ENCODE measurements around the gene SERGEF. TPM values are rescaled to one million over a fixed set of nuclear protein-coding genes. Genes with fewer than 3 reads are reported as not detected.

The SERGEF gene
- total and polyA plus RNA-seq, 7 donors = 11.1 to 33.1 (median 26.0) TPM

- DNase-seq = no peak
- no peak overlapping the region for H3K27ac ChIP-seq
- no peak overlapping the region for H3K4me3 ChIP-seq
- no peaks in the 10 kb centered on the region for H3K27me3 ChIP-seq (ENCODE audit: insufficient read depth in 3 of 3, low read length in 2 of 3)
- no peaks in the 10 kb centered on the region for H3K4me1 ChIP-seq
- TF ChIP-seq CTCF (IDR thresholded peaks at IDR 0.05) = no peak
- no peak for ATAC-seq
- intact Hi-C loops (cut with DNase I) = no loop called here
- H3K9me3 ChIP-seq = no peaks in the 10 kb centered on the region
- WGBS, 3 donors = 88 to 93% (median 91%) methylated on average over 6 of the region's 6 CpGs
- peaks cover 0 to 4% of the 10 kb centered on the region in 2 donors for H3K36me3 ChIP-seq (ENCODE audit: insufficient read depth in 1 of 2, low read depth in 1 of 2)
Measured at GRCh38 chr11:17948296-17948695, 64.6 kb downstream of the SERGEF start.

- no peaks in the 10 kb centered on the region for H3K27me3 ChIP-seq (ENCODE audit: insufficient read depth in 3 of 3, low read length in 2 of 3)
- DNase-seq (peak in 1 of 2 donors; percentile 59), ATAC-seq (peak; percentile 28 to 85 (median 75))
- peaks cover 10% of the 10 kb centered on the region for H3K4me1 ChIP-seq
- no peaks in the 10 kb centered on the region for H3K36me3 ChIP-seq (ENCODE audit: insufficient read depth in 1 of 2, low read depth in 1 of 2)
- no peak overlapping the region for H3K27ac ChIP-seq
- no peaks in the 10 kb centered on the region for H3K9me3 ChIP-seq
- intact Hi-C loops (cut with DNase I) = no loop called here
- H3K4me3 ChIP-seq = no peak overlapping the region
- WGBS, 3 donors = 15 to 30% (median 15%) methylated on average over 1 of the region's 1 CpG
- no peak for TF ChIP-seq CTCF (IDR thresholded peaks at IDR 0.05)
Measured at GRCh38 chr11:17939542-17939941, 73.3 kb downstream of the SERGEF start.

- ATAC-seq (no peak), DNase-seq (no peak)
- H3K27me3 ChIP-seq (ENCODE audit: insufficient read depth in 3 of 3, low read length in 2 of 3) = no peaks in the 10 kb centered on the region
- H3K27ac ChIP-seq = no peak overlapping the region
- no peaks in the 10 kb centered on the region for H3K9me3 ChIP-seq
- peaks cover 10% of the 10 kb centered on the region for H3K4me1 ChIP-seq
- H3K36me3 ChIP-seq (ENCODE audit: insufficient read depth in 1 of 2, low read depth in 1 of 2) = no peaks in the 10 kb centered on the region
- 45 to 100% (median 81%) methylated on average over 1 of the region's 1 CpG for WGBS, 3 donors
- intact Hi-C loops (cut with DNase I) = no loop called here
- H3K4me3 ChIP-seq = no peak overlapping the region
- no peak for TF ChIP-seq CTCF (IDR thresholded peaks at IDR 0.05)
Measured at GRCh38 chr11:17936790-17937189, 76.1 kb downstream of the SERGEF start.

- H3K27me3 ChIP-seq (ENCODE audit: insufficient read depth in 3 of 3, low read length in 2 of 3) = no peaks in the 10 kb centered on the region
- intact Hi-C loops (cut with DNase I) = no loop called here
- H3K4me1 ChIP-seq = no peaks in the 10 kb centered on the region
- WGBS, 3 donors = 26 to 71% (median 41%) methylated on average over 1 of the region's 1 CpG
- no peak for ATAC-seq
- no peak for DNase-seq
- H3K36me3 ChIP-seq (ENCODE audit: insufficient read depth in 1 of 2, low read depth in 1 of 2) = no peaks in the 10 kb centered on the region
- no peak overlapping the region for H3K4me3 ChIP-seq
- TF ChIP-seq CTCF (IDR thresholded peaks at IDR 0.05) = no peak
- no peak overlapping the region for H3K27ac ChIP-seq
- H3K9me3 ChIP-seq = no peaks in the 10 kb centered on the region
Measured at GRCh38 chr11:17934194-17934593, 78.7 kb downstream of the SERGEF start.

GRCh38 chr11:17933708-17934107 lies 79.1 kb downstream of the SERGEF start:
- DNase-seq (no peak), ATAC-seq (no peak)
- WGBS, 3 donors = 71 to 83% (median 74%) methylated on average over 1 of the region's 1 CpG
- no peak for TF ChIP-seq CTCF (IDR thresholded peaks at IDR 0.05)
- no peaks in the 10 kb centered on the region for H3K27me3 ChIP-seq (ENCODE audit: insufficient read depth in 3 of 3, low read length in 2 of 3)
- H3K36me3 ChIP-seq (ENCODE audit: insufficient read depth in 1 of 2, low read depth in 1 of 2) = no peaks in the 10 kb centered on the region
- intact Hi-C loops (cut with DNase I) = no loop called here
- no peak overlapping the region for H3K4me3 ChIP-seq
- no peaks in the 10 kb centered on the region for H3K9me3 ChIP-seq
- H3K27ac ChIP-seq = no peak overlapping the region
- no peaks in the 10 kb centered on the region for H3K4me1 ChIP-seq
